ENCODE results near the gene UBQLN3.

The UBQLN3 gene

DNA sequence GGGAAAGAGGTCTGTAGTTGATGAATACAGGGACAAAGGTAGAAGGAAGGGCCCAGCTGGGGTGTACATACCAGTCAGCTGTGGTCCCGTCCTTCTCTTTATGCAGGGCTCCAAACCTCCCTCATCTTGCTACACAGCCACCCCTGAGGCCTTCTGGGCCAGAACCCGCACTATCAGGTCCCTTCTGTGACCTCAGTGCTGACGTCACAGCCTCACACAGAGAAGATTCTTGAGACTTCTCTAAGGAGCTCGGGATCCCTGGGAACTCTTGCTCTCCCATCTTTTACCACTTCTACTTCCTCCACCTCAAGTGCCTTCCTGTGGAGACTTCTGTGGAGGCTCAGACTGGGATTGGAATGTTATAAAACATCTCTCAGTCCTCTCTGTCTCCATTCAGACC is at the start of gene UBQLN3:
TSS of gene UBQLN3 (minus strand) at position 155 of the 400 bp plus-strand sequence. CDS start 399 bp downstream, outside the sequence.
- no peak for DNase-seq

- DNase-seq: no peak
These were observed 48.0 kb upstream of the UBQLN3 start for GRCh38 chr11:5557751-5558150.

- no peak for DNase-seq
These were observed 46.9 kb upstream of the UBQLN3 start for GRCh38 chr11:5556596-5557188.

- no peak for DNase-seq
These were observed 43.6 kb upstream of the UBQLN3 start for GRCh38 chr11:5553343-5553742.

- DNase-seq: peak; percentile 94
These were observed 40.8 kb upstream of the UBQLN3 start for GRCh38 chr11:5550440-5551095.

- no peak for DNase-seq
These were observed 38.7 kb upstream of the UBQLN3 start, which contains the start of gene OR52H1 for GRCh38 chr11:5548440-5548839. Gene OR52H1 (minus strand): TSS chr11:5548540. CDS start chr11:5545505, 3,035 bp downstream.

GRCh38 chr11:5547982-5548381 is 38.2 kb upstream of the UBQLN3 start:
- no peak for DNase-seq

DNA sequence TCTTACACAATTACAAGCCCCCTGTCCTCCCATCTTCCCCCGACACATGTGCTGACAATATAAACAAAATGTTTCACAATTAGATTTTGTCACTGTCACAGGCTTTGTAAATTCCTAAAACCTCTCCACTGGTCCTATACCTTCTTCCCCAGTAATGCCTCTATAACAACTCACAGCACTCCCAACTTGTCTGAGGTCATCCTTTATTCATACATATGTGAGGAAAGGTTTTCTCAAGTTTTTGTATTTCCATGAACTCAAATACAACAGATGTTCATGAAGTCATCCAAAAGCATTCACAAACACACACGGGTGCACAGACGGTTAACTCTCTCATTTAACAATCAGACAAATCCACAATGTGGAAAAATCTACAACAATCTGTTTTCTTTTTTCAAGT is 36.7 kb upstream of the UBQLN3 start:
- DNase-seq: peak; percentile 36

DNA sequence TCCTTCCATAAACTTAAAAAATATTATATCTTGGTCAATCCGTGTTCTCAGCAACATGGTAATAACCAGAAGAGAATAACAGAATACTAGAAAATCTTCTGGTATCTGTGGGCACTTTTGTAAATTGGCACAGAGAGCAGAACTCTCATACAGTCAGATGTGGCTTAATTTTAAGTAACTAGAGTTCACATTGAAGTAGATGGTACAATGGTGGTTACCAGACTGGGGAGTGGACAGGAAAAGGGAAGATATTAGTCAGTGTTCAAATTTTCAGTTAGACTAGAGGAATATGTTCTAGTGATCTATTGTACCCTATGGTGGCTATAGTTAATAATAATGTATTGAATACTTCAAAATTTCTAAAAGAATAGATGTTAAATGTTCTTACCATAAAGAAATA is 31.7 kb upstream of the UBQLN3 start:
- no peak for DNase-seq

GRCh38 chr11:5536482-5536881 is 26.7 kb upstream of the UBQLN3 start:
- no peak for DNase-seq

DNA sequence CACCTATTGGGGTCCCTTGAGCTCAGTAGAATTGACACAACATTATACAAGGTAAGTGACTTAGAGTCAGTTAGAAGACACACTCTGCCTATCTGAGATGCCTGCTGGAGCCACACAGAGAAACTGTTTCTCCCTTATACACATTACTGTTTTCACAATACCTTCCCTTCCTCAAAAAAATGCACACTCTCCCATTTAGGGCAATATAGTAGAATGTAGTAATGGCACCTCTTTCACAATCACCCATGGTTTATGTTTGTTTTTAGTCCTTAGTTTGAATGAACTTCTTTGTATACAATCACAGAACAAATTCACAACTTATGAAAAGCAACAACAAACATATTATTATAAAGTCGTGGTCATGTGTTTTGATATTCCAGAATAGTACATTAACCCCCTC is 24.3 kb upstream of the UBQLN3 start:
- DNase-seq: no peak

DNA sequence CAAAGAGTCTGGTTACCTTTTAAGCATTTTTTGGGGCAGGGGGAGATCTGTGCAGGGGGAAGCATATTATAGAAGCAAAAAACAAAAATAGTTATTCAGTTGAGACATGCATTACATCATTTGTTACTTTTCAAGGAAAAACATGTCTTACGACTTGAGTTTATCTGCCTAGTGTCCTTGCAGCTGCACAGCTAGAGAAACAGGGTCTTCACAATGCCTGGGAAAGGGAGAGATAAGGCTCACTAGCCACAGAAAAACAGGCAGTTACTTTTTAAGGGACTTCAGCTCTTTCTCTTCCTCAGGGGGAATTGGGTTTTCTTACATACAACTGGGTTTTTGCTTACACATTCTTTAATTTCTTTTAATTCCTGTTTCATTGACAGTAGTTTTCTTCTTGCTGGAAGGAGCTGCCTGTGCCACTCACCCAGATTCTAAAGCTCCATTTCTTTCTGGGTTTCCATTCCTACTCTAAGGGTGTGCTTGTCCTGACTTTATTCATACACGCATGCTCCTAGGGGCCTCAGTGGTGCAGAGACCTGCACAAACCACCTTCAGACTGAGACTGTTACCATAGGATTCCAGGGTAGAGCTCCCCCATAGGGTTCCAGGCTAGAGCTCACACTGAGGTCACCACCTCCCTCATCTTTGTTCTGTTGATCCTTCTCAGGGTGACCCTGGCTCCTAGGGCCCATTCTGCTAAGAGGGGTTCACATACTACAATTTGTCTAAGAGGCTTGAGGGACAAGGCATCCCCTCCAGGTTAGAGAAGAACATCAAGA is 21.5 kb upstream of the UBQLN3 start:
- no peak for DNase-seq

DNA sequence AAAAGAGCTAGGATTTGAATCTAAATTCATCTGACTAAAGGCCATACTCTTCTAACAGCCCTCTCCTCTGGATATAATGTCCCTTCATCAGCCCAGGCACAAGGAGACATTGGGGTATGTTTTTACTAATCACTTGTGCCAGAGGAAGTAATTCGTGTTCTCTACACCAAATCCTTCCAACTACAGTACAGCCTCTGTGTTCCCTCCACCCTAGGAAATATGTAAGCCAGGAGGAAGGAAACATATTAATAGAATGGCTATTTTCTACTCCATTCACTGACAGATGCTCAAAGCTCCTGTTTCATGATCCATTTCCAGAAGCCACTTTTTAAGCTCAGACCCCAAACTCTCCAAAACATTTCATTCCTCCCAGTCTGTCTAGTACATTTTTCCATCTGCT is 18.7 kb upstream of the UBQLN3 start:
- DNase-seq: no peak

DNA sequence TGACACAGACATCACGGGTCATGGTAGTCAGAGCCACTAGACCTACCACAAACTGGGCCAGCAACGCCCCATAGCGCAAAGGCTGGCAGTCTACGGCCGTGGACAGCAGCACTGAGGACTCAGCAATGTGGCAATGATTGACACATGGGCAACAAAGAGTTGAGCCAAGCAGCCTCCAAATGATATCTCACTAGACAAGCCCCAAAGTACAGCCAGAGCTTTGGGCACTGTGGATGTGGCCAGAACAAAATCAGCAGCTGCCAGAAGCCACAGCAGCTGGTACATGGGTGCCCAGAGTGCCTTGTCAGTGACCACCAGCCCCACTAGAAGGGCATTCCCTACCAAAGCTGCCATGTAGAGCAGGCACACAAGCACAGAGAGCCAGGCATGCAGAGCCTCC is 18.0 kb upstream of the UBQLN3 start:
- no peak for DNase-seq

DNA sequence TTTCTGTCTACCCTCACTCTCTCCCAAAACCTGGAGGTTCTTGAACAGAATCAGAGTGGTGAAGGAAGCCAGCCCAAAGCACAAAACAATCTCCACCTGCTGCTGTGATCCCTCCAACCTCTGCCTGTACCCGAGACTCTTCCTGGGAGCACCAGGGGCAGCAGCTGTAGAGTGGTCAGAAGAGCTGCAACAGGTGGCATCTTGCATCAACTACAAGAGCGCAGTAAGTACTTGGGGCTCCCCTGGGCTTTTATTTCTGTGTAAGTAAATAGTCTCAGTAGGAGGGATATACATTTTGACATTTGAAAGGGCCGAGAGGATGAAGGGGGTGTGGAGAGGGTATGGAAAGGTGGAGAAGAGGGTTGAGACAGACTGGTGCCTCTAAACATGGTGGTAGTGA is 15.0 kb upstream of the UBQLN3 start:
- no peak for DNase-seq

GRCh38 chr11:5522308-5522707 is 12.6 kb upstream of the UBQLN3 start:
- no peak for DNase-seq

DNA sequence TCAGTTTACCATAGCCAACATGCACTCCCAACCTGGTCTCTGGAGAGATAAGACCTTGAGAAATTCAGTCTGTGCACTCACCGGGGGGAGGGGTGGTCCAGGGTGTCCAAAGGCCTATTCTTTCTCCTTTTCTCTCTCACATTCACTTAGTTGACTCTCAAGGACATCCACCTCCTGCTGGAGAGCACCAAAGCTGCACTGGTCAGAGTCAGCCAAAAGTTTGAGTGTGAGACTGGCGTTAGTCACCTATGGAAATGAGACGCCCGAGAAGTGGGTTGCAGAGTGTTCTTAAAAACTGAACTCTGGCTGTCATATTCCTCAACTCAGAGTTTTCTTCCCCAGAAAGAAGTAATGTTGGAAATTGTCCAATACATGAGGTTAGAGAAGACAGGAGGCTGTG is 11.8 kb upstream of the UBQLN3 start:
- no peak for DNase-seq

- no peak for DNase-seq
These were observed 6.8 kb upstream of the UBQLN3 start, which contains the start of gene UBQLNL for GRCh38 chr11:5516599-5516998. Gene UBQLNL (minus strand): TSS chr11:5516699. CDS start chr11:5516441, 258 bp downstream.

- no peak for DNase-seq
These were observed 5.1 kb upstream of the UBQLN3 start for GRCh38 chr11:5514841-5515240.

DNA sequence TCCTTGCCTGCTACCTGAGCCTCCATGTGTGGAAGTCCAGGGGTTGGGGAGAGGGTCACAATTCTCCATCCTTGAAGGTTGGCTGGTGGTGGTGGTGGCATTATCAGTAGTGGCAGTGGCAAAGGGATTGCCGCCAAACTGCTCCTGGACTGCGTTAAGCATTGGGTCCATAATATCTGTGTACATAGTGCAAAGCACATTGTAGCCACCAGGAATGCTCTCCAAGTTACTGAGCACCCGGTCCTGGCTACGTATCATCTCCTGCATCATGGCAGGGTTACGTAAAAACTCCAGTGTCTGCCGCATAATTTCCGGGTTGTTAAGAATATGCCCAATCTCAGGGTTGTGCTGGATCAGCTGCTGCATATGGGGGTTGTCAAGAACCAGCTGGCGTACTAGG is 1.2 kb downstream of the UBQLN3 start:
- no peak for DNase-seq

GRCh38 chr11:5507933-5508305 is 1.8 kb downstream of the UBQLN3 start:
- no peak for DNase-seq

DNA sequence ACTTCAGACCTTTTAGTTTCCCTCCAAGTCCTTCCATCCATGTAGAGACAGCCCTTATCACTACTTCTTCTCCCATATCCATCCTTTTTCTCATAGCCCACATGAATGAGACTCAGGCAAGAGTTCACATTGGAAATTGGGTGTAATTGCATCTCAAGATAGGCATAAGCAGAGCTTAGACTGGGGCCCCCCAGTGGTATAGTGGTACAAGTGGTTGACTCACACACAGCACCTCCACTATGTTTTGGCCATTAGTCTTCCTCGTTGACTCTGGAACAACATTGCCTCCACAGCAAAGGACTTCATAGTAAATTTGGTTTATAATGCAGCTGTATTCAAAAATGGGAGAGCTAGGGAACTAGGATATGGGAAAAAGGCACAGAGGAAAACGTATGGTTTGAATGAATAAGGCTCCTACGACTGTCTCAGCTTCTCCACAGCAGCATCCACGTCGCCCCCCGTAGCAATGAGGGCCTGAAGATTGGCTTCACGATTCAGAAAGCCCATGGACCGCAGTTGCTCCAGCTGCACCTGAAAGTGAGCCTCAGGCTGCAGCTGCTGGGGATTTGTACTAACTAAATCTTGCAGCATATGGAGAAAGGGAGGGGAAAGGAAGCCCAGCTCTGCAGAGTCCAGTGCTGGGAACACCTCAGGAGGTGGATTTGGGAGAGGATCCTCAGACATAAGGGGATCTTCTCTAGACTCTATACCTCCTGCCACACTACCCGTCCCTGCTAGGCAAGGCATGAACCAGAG is 2.4 kb downstream of the UBQLN3 start:
- DNase-seq: no peak

GRCh38 chr11:5505363-5506048 is 4.3 kb downstream of the UBQLN3 start:
- DNase-seq: no peak
